ENCODE data around the gene S100A6.

GRCh38 chr1:153490272-153491051 is 45.3 kb downstream of the S100A6 start:
- no peak for TF ChIP-seq CTCF (IDR thresholded peaks at IDR 0.05)
- TF ChIP-seq POLR2A (IDR thresholded peaks at IDR 0.05): no peak

All from right lobe of liver (tissue), 4 donors.